Stimulated activated CD8-positive, alpha-beta memory T cell treated with anti-CD3 and anti-CD28 coated beads, Interleukin-2, amount 100 ng/mL, for 48 hours (primary cell): ENCODE results near the gene SFT2D2.

Source experiments
- DNase-seq, 2 donors: peaks; one replicate each; pipeline ENCODE4 v3.0.0-alpha.2; 2020; ENCODE audit warnings: low read depth in 2 of 2

Gene SFT2D2

GRCh38 chr1:168265596-168265995 is 39.8 kb downstream of the SFT2D2 start:
- DNase-seq: no peak

GRCh38 chr1:168266644-168267186 is 40.9 kb downstream of the SFT2D2 start:
- DNase-seq: no peak

GRCh38 chr1:168271636-168272035 is 45.8 kb downstream of the SFT2D2 start:
- DNase-seq: no peak

- no peak for DNase-seq
These were observed 47.8 kb downstream of the SFT2D2 start for GRCh38 chr1:168273575-168273974.

- DNase-seq: no peak
These were observed 53.4 kb downstream of the SFT2D2 start for GRCh38 chr1:168279253-168279652.

- no peak for DNase-seq
These were observed 54.6 kb downstream of the SFT2D2 start, which contains the start of gene TBX19 for GRCh38 chr1:168280296-168280927. Gene TBX19 (plus strand): TSS chr1:168280877. CDS start chr1:168281091, 214 bp downstream.

- DNase-seq: no peak
These were observed 56.0 kb downstream of the SFT2D2 start for GRCh38 chr1:168281603-168282325.

GRCh38 chr1:168285521-168285790 is 59.7 kb downstream of the SFT2D2 start:
- DNase-seq: no peak

- no peak for DNase-seq
These were observed 60.4 kb downstream of the SFT2D2 start for GRCh38 chr1:168285971-168286927.

- no peak for DNase-seq
These were observed 61.4 kb downstream of the SFT2D2 start for GRCh38 chr1:168287237-168287664.

- DNase-seq: no peak
These were observed 62.7 kb downstream of the SFT2D2 start for GRCh38 chr1:168288311-168289052.

- DNase-seq: no peak
These were observed 65.5 kb downstream of the SFT2D2 start for GRCh38 chr1:168291222-168291837.

GRCh38 chr1:168293356-168293755 is 67.6 kb downstream of the SFT2D2 start:
- no peak for DNase-seq

GRCh38 chr1:168295411-168296114 is 69.8 kb downstream of the SFT2D2 start:
- DNase-seq: no peak

- no peak for DNase-seq
These were observed 71.4 kb downstream of the SFT2D2 start for GRCh38 chr1:168297019-168297730.

- DNase-seq: no peak
These were observed 72.6 kb downstream of the SFT2D2 start for GRCh38 chr1:168298446-168298845.

GRCh38 chr1:168300626-168301025 is 74.8 kb downstream of the SFT2D2 start:
- DNase-seq: no peak

GRCh38 chr1:168301664-168302320 is 76.0 kb downstream of the SFT2D2 start:
- no peak for DNase-seq
